ENCODE data around the gene CD274.
"Not testable (repeated sequence)": the region's sequence is repeated elsewhere in the genome, so short reads cannot be mapped to it uniquely, and the experiment has no call there.

CD274 gene

GRCh38 chr9:5450359-5451091 lies at the start of gene CD274:
CD274 (plus strand) TSS chr9:5450542; CDS start chr9:5456114, 5,572 bp downstream.
- DNase-seq (ENCODE audit: low read depth), result peak; percentile 76

GRCh38 chr9:5402217-5402616 lies 48.1 kb upstream of the CD274 start:
- no peak for DNase-seq (ENCODE audit: low read depth)

GRCh38 chr9:5408596-5408995 lies 41.7 kb upstream of the CD274 start:
- no peak for DNase-seq (ENCODE audit: low read depth)

GRCh38 chr9:5416953-5417352 lies 33.4 kb upstream of the CD274 start:
- DNase-seq (ENCODE audit: low read depth), result no peak

- DNase-seq (ENCODE audit: low read depth), result no peak
These were observed 31.9 kb upstream of the CD274 start for GRCh38 chr9:5418481-5418880.

- no peak for DNase-seq (ENCODE audit: low read depth)
These were observed 30.4 kb upstream of the CD274 start for GRCh38 chr9:5419987-5420386.

- DNase-seq (ENCODE audit: low read depth), result no peak
These were observed 29.2 kb upstream of the CD274 start for GRCh38 chr9:5421163-5421562.

GRCh38 chr9:5422276-5422675 lies 28.1 kb upstream of the CD274 start:
- DNase-seq (ENCODE audit: low read depth), result no peak

- no peak for DNase-seq (ENCODE audit: low read depth)
These were observed 25.2 kb upstream of the CD274 start for GRCh38 chr9:5425006-5425628.

GRCh38 chr9:5427005-5427404 lies 23.3 kb upstream of the CD274 start:
- DNase-seq (ENCODE audit: low read depth), result no peak

- DNase-seq (ENCODE audit: low read depth), result no peak
These were observed 22.2 kb upstream of the CD274 start for GRCh38 chr9:5428172-5428571.

- DNase-seq (ENCODE audit: low read depth), result no peak
These were observed 21.4 kb upstream of the CD274 start for GRCh38 chr9:5428794-5429528.

- DNase-seq (ENCODE audit: low read depth), result no peak
These were observed 20.3 kb upstream of the CD274 start for GRCh38 chr9:5429873-5430564.

- no peak for DNase-seq (ENCODE audit: low read depth)
These were observed 19.4 kb upstream of the CD274 start for GRCh38 chr9:5430912-5431311.

- DNase-seq (ENCODE audit: low read depth), result not testable (repeated sequence)
These were observed 17.5 kb upstream of the CD274 start for GRCh38 chr9:5432890-5433289.

GRCh38 chr9:5433328-5433727 lies 17.0 kb upstream of the CD274 start:
- DNase-seq (ENCODE audit: low read depth), result not testable (repeated sequence)

- DNase-seq (ENCODE audit: low read depth), result not testable (repeated sequence)
These were observed 16.2 kb upstream of the CD274 start for GRCh38 chr9:5433841-5434810.

- DNase-seq (ENCODE audit: low read depth), result no peak
These were observed 14.4 kb upstream of the CD274 start for GRCh38 chr9:5435912-5436311.

GRCh38 chr9:5436441-5436840 lies 13.9 kb upstream of the CD274 start:
- no peak for DNase-seq (ENCODE audit: low read depth)

- DNase-seq (ENCODE audit: low read depth), result peak; percentile 86
These were observed 12.8 kb upstream of the CD274 start, which contains the start of gene PLGRKT for GRCh38 chr9:5437254-5438216. PLGRKT (minus strand) TSS chr9:5437925; CDS start chr9:5431977, 5,948 bp downstream.

Measured in activated T-cell treated with anti-CD3 and anti-CD28 coated beads for 24 hours (primary cell).